HS-5 (cell line): Measurements from ENCODE around the gene TUBB1.

ENCODE experiments used
- DNase-seq: peaks from one replicate; pipeline ENCODE4 v3.0.0-alpha.2; 2012; ENCODE audit warnings: low read depth

TUBB1 gene

DNA sequence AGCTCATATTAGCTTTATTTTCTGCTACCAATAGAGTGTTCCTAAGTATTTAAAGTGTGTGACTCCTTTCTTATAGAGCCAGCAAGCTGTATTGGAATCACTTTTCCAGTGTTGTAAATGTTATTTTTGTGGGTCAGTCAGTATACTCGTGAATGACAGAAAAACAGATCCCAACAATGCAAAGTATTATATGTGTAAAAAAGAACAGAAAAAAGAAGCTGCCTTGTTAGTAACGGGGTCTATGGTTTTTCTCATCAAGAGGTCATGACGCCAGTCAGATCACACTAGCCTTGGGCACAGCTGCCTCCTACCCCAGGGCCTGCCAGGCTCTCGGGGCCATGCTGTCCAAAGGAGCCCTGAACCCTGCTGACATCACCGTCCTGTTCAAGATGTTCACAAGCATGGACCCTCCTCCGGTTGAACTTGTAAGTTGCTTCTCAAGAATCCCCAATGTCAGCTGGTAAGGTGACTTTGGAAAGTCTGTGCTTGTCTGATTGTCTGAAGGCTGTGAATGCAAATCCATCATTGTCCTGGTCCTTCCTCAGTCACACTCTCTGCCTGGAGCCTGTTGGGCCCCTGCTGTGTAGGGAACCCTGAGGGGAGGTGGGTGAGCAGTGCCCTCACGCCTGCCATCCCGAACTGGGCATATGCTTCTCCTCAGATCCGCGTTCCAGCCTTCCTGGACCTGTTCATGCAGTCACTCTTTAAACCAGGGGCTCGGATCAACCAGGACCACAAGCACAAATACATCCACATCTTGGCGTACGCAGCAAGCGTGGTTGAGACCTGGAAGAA, 28.4 kb upstream of the TUBB1 start:
- no peak for DNase-seq

DNA sequence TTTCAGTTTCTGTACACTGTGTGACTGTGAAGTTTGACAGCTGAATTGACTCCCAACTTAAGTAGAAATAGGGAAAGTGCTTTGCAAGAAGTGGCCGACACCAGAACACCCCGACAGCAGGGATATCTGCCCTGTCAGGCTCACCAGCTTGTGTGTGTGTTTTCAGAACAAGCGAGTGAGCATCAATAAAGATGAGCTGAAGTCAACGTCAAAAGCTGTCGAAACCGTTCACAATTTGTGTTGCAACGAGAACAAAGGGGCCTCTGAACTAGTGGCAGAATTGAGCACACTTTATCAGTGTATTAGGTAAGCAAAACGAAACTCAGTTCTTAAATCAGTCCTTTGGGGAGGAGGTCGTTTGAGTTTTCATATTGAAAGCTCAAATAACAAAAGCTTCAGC, 27.5 kb upstream of the TUBB1 start:
- no peak for DNase-seq

DNA sequence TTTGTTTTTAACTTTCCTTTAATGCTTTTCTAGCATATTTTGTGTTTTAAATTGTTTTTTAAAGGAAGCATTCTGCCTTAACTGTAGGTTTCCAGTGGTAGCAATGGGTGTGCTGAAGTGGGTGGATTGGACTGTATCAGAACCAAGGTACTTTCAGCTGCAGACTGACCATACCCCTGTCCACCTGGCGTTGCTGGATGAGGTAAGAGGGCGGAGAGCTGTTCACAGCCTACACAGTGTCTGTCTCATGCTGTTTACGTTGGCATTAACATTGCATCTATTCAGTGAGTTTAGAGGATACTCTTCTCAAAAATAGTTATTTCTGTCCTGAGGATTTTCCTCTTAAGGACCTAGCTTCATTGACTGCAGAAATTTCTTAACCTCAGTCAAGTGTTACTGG, 26.3 kb upstream of the TUBB1 start:
- no peak for DNase-seq

DNA sequence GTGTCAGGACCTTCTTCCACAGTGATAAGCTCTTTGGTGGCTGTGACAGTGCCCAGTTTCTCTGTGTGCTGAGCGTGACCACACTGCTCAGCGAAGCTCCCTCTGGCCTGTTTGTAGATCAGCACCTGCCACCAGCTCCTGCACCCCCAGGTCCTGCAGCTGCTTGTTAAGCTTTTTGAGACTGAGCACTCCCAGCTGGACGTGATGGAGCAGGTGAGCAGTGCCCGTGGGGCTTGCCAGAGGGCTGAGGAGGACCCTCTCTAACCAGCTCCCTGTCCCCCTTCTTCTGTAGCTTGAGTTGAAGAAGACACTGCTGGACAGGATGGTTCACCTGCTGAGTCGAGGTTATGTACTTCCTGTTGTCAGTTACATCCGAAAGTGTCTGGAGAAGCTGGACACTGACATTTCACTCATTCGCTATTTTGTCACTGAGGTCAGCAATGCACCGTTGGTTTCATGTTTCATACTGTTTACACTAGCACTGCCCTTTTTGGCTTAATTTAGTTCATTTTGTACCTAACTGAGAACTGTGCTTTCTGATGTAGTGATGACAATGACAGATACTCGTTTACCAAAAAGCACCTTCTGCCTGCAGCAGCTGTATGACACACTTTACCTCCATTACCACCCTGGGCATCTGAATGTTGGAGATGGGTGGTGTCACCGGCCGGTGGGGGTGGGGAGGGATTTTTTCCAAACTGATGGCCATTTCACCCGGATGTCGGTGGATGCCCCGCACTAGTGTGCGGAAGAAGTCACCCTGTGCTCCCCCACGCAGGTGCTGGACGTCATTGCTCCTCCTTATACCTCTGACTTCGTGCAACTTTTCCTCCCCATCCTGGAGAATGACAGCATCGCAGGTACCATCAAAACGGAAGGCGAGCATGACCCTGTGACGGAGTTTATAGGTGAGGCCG, 25.6 kb upstream of the TUBB1 start:
- DNase-seq, result no peak

DNA sequence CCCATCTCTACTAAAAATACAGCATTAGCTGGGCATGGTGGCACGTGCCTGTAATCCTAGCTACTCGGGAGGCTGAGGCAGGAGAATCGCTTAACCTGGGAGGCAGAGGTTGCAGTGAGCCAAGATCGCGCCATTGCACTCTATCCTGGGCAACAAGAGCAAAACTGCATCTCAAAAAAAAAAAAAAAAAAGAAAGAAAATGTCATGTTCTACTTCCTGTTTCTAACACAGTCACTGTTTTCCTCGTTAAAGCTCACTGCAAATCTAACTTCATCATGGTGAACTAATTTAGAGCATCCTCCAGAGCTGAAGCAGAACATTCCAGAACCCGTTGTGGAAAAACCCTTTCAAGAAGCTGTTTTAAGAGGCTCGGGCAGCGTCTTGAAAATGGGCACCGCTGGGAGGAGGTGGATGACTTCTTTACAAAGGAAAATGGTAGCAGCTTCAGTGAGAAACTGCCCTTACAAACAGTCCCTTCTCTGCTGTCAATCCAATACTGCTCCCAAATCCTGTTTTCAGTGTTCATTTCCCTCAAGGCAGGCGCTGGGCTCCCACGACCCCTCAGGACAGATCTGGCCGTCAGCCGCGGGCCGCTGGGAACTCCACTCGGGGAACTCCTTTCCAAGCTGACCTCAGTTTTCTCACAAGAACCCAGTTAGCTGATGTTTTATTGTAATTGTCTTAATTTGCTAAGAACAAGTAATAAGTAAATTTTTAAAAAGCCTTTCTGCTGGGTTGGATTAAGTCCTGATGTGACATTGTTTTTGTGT, 24.7 kb upstream of the TUBB1 start:
- no peak for DNase-seq

DNA sequence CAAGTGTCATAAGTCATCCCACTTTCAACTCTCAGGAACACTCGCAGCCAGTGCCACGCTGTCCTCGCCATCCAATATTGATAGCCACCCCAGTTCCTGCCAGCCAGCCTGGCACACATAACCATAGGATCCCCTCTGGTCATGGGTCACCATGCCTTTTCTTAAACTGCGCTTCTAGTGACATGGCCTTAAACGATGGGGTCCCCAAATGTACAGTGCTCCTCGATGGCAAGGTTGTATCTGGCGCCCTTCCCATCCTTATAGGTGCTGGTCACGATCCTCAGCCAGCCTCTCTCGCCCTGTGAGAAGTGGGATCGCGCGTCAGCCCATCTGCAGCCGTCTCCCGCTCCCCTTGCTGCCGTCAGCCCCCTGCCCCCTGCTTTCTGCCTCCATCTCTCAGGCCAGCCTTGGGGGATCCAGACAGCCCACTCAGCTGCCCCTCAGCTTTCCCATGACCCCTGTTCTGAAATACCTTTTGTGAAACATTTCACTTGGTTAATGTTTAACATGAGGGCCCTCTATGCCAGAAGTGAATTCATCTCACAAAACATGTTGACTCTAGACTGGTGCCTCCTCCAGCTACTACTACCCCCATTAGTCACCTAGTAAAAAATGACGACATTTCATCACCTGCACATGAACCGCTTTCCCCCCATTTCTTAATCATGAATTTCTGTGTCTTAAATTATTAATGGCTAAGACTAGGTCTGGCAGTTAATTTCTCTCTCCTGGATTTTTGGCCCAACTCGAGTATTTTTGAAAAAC, 23.6 kb upstream of the TUBB1 start:
- no peak for DNase-seq

DNA sequence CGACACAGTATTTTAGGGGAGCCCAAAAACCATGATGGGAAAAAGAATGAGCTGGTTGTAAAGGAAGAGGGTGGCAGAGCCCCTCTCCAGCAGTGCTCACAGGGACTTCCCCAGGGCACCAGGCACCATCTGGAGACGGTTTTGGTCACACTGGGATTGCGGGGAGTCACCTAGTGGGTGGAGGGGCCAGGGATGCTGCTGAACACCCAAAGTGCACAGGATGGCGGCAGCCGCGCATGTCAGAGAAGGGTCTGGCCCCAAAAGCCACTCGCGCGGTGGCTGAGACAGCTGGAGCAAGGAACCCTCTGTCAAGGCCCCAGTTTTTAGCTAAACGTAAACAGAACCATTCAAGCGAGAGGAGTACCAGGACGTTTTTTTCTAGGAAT, 23.0 kb upstream of the TUBB1 start:
- no peak for DNase-seq

DNA sequence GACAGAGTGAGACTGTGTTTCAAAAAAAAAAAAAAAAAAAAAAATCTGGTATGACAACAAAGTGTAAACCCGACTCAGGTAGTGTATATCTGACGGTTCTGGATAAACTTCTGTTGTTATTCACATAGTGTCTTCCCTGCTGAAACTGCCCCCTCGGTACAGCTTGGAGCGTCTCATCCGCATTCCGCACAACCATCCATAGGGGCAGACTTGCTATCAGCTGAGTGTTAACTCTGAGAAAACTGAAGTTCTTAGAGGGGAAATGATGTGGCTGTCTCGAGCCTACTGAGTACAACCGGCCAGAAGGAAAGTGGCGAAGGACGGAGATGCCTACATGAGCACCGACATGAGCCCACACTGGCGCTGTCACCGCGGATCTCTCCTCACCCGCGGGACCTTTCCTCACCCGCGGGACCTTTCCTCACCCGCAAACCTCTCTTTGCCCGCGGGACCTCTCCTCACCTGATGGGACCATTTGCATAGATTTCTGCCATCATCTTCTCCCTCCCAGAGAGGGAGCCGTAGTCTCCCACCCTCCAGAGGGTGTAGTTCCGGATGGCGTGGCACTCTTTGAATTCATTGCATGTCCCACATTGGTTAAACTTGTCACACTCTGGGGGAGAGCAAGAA, 22.0 kb upstream of the TUBB1 start:
- DNase-seq, result no peak

DNA sequence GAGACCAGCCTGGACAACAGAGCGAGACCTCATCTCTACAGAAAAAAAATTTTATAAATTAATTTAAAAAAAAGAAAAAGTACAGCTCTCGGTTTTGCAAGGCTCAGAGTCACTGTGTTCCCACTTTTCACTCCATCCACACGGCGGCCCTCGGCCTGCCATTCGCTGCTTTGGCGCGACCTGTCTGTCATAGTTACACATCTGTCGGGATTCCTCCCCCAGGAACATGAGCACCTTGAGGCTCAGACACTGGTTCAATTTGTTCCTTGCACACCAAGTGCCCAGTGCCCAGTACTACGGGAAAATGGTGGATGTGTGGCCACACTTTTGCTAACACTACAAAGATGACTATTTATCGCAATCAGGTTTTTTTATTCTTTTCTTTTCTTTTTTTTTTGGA, 20.6 kb upstream of the TUBB1 start:
- DNase-seq, result no peak

DNA sequence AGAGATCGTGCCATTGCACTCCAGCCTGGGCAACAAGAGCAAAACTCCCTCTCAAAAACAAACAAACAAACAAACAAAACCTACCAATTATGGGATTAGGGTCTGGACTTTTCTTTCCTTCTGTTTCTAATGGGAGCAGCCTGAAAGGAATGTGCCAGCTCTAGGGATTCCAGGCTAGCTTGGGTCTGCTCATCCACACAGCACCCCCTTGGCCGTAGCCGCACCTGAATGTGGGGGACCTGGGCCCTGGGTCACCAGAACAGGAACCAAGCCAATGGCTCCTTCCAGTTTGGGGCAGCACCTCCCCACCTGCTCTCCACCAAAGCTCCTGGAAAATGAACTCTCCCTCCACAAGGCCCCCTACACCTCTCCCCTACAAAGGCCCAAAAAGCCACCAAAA, 18.9 kb upstream of the TUBB1 start:
- DNase-seq, result no peak

DNA sequence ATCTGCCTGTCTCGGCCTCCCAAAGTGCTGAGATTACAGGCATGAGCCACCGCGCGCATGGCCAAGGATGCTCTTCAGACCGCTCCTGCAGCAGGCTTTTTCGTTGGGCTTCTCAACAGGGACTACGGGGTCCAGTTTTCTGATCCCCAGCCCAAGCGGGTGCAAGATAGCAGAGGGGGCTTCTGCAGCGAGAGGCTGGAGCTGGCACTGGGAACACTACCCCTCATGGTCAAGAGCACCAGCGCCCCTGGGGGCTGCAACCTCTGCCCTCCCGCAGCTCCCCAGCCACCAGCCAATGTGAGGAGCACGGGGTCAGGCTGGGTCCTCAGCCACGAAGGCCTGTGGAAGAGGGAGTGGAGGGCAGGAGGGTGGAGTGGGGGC, 18.2 kb upstream of the TUBB1 start:
- DNase-seq, result no peak

DNA sequence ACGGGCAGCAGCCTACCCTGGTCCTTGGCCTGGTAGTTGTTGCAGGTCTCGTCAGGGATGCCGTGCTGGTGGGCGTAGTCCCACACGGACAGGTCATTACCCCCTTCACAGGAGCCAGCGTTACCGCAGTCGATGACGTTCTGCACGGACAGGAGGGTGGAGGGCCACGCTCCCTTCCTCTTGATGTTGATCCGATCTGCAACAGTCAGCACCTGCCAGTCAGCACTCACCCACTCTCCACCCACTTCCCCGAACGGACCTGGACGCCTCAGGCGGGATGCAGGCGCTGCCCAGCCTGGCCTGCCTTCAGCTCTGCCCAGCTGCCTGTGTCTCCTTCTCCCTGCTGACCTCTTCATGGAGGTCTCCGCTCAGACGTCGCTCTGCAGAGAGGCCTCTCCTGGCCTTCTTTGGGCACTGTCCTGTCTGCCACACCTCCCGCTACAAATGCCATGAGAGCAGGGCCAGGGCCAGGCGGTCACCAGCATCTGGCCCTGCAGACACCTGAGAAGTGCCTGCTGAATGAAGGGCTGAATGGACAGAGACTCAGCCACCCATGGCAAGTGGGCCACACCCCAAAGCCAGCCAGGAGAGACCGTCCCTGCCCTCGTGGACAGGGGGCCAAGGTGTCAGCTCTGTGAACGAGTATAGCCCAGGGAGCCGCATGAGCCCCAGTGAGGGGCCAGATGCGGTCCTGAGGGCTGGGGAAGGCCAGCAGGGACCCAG, 17.6 kb upstream of the TUBB1 start:
- no peak for DNase-seq

DNA sequence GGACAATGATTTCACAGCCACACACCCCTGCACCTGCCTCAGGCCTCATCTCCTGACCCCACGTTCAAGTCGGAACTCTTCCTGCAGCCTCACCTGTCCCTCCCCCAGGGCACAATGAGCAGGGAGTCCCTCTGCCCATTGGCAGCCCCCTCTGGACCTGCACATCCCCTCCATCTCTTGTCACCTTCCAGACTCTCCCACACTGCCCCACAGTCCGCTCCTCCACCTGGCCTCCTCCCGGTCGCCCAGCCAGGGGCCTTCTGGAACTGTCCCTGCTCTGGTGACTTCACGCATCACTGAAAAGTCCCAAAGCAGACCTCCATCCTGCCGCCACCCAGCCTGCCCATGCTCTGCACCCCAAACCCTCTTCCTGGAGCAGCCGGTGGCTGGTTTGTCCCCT, 16.8 kb upstream of the TUBB1 start:
- DNase-seq, result no peak

DNA sequence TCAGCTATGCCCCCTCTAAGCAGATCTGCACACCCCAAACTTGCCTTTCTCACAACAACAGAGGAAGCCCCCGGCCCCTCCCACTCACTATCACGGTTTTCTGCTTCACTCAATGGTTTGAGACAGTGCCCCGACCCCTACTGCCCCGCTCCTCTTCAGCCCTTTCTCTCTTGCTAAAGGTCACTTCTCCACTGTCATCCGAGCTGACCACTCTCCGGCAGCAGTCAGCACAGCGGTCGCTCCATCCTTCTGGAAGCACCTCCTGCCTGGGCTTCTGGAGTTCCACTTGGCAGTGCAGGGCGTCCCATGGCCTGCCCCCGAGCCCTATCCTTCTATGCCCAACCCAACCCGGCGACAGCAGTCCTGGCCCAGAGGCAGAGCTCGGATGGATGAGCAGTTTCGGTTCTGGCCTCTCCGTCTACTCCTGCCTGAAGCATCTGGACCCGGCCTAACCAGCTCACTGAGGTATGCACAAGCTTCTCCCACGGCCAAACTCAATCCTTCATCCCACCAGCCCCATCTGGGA, 16.3 kb upstream of the TUBB1 start:
- DNase-seq, result no peak

DNA sequence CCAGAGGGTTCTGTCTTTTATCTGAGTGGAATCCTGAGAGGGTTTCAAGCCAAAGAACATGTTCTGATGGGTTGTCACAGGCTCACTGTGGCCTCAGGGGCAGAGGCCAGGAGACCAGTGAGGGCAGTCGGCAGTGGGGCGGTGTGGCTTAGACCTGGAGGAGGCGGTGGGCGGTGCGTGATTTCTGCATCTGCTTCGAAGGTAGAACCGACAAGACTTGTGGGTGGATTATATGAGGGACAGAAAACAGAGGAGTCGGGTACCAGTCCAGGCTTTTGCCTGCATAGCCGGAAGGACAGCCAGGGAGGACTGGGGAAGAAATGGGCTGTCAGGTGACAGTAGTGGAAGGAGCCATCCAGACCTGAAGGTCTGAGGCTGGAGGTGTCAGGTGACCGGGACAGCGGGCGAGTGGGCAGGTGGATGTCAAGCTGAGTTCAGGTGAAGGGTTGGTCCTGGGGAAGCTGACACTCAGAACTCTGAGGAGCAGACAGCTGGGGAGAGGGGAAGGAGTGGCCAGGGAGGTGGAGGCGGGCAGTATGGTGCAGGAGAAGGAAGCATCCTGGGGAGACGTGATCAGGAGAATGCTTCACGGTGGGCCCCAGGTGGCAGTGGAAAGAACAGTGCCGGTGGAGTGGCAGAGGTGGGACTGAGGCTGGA, 15.3 kb upstream of the TUBB1 start:
- DNase-seq, result no peak

DNA sequence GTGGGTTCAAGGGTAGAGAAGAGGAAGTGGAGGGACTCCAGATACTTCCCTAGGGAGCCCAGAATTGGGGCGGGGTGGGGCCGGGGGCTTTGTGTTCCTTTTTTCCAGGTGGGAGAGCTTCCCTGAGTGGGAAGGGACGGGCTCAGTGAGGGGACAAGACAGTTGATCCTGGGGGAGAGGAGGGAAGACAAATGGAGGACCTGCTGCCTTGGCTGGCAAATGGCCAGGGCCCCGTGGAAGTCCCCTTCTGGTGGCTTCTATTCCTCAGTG, 14.8 kb upstream of the TUBB1 start:
- no peak for DNase-seq

DNA sequence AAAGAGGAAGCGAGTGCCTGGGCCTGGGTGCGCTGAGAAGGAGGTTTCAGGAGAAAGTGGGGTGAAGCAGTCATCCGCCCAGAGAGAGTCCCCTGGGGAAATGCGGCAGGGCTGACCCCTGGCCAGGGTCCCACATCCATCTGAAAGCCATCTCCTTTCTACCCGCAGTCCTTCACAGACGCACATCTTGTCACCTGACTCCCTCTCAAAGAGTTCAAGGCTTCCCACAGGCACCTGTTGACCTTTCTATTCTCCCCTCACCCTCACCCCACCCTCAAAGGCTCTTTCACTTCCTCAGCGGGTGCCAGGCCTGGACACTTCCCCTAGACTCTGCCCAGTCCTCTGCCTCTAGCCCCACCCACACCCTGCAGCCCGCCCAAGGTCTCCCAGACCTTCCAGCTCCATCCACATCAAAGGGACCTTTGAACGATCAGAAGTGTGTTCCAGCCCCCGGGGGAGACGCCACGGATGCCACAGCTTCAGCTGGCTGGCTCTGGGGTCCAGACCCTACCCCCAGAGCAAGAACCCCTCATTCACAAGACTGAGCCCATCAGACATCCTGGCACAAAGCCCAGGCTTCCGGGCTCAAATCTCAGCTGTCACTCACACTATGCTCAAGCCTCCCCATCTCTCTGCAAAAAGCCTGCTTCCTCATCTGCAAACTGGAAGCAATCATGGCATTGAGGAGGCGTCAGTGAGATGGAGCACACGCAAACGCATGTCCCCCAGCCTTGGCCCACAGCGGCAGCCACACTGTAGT, 14.3 kb upstream of the TUBB1 start:
- DNase-seq, result no peak

DNA sequence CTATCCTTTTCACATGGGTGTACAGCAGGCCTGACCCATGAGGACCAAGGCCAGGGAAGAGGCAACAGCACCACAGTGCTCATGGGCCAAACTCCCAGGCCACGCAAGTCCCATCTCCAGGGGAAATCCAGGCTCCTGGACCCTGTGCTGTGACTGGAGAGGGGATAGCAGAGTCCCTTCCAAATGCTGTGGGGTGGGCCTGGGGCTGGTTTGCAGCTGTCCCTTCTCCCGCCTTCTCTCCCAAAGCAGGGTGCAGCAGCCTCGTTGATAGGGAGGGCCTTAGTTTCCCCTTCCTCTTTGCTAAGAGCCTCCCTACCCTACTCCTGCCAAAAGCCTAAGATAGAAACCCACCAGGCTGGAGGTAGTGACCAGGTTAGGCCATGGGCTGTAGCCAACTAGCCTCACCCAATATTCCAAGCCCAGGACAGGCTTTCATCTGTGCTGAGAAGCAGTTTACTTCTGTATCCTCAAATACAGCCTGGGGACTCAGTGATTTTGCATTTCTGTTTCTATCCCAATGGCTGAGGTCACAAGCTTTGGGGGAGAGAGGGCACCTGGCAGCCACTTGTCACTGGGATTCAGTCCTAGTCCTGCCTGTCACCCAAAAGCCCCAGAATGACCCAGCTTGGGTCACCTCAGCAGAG, 13.6 kb upstream of the TUBB1 start:
- DNase-seq, result no peak
